HEK293 (cell line): ENCODE measurements around the gene RGS19.
A peak's percentile ranks its signal among the peaks of the same experiment; 100 is the strongest.

Experiments
- CTCF ChIA-PET: fragments of 350-600 bp; formaldehyde crosslinking; extraction: SDS; loops from one replicate; lab custom pipeline; 2021; ENCODE audit warnings: antibody characterized with exemption; lab: Yijun Ruan, JAX
- POLR2A ChIA-PET: fragments of 300-600 bp; formaldehyde crosslinking; extraction: SDS; loops from one replicate; lab custom pipeline; 2020; ENCODE audit warnings: antibody characterized with exemption, inconsistent platforms; lab: Yijun Ruan, JAX
- H3K27ac ChIP-seq: fragments of 200-500 bp; sonication (Bioruptor generic); 2 replicates; pipeline ENCODE4 v1.5.1; 2014; ENCODE audit warnings: low read depth, low read length, control low read depth, inconsistent platforms; ENCODE audit errors: extremely low read depth
- H3K36me3 ChIP-seq, 2 experiments: fragments of 200-500 bp in 1 of 2; sonication (Bioruptor generic) in 1 of 2; 1 replicate in 1 of 2; 2 replicates in 1 of 2; pipeline ENCODE4 v1.5.1; 2014 to 2017; ENCODE audit warnings: inconsistent platforms in 2 of 2, low read length in 2 of 2; ENCODE audit not compliant: control insufficient read depth in 2 of 2, insufficient read depth in 1 of 2
- H3K4me1 ChIP-seq: fragments of 200-500 bp; sonication (Bioruptor generic); 2 replicates; pipeline ENCODE4 v1.5.1; 2014; ENCODE audit warnings: mild to moderate bottlenecking, low read length, inconsistent platforms; ENCODE audit not compliant: control insufficient read depth, insufficient read depth
- H3K4me3 ChIP-seq: 2 replicates; pipeline ENCODE4 v1.5.1; 2011; ENCODE audit warnings: low read depth, mild to moderate bottlenecking, control low read depth, low read length, moderate library complexity
- H3K9me3 ChIP-seq: fragments of 200-500 bp; sonication (Bioruptor generic); 2 replicates; pipeline ENCODE4 v1.5.1; 2014; ENCODE audit warnings: low read depth, low read length, inconsistent platforms; ENCODE audit not compliant: control insufficient read depth, insufficient read depth
- BCL6B ChIP-seq: fragments of 450-650 bp; formaldehyde crosslinking; IDR thresholded peaks from 2 replicates; pipeline ENCODE4 v1.5.1; 2017; ENCODE audit warnings: missing biosample characterization, missing genetic modification characterization
- ELK4 ChIP-seq: IDR thresholded peaks from 2 replicates; pipeline ENCODE4 v1.6.1; 2011; ENCODE audit warnings: mild to moderate bottlenecking, low read depth, low read length, borderline replicate concordance
- GLIS2 ChIP-seq: fragments of 450-650 bp; formaldehyde crosslinking; IDR thresholded peaks from 2 replicates; pipeline ENCODE4 v1.5.1; 2016; ENCODE audit warnings: missing biosample characterization, missing genetic modification characterization
- HOXA7 ChIP-seq: sonication (generic); formaldehyde crosslinking; IDR thresholded peaks from 2 replicates; pipeline ENCODE4 v1.8.1; 2022; ENCODE audit warnings: missing genetic modification reagents, borderline replicate concordance
- KLF10 ChIP-seq: fragments of 450-650 bp; IDR thresholded peaks from 2 replicates; pipeline ENCODE4 v1.5.1; 2018; ENCODE audit warnings: missing biosample characterization, mild to moderate bottlenecking, missing genetic modification characterization
- KLF8 ChIP-seq: fragments of 450-650 bp; formaldehyde crosslinking; IDR thresholded peaks from 2 replicates; pipeline ENCODE4 v1.5.1; 2016; ENCODE audit warnings: missing biosample characterization, missing genetic modification characterization
- KLF9 ChIP-seq: fragments of 450-650 bp; formaldehyde crosslinking; IDR thresholded peaks from 2 replicates; pipeline ENCODE4 v1.5.1; 2016; ENCODE audit warnings: missing biosample characterization, missing genetic modification characterization, low read depth
- SP2 ChIP-seq: fragments of 450-650 bp; formaldehyde crosslinking; IDR thresholded peaks from 2 replicates; pipeline ENCODE4 v1.5.1; 2016; ENCODE audit warnings: missing biosample characterization, missing genetic modification characterization
- SP7 ChIP-seq: fragments of 450-650 bp; formaldehyde crosslinking; IDR thresholded peaks from 2 replicates; pipeline ENCODE4 v1.5.1; 2016; ENCODE audit warnings: missing biosample characterization, missing genetic modification characterization
- TRIM28 ChIP-seq: IDR thresholded peaks from 2 replicates; pipeline ENCODE4 v1.6.1; 2011; ENCODE audit warnings: low read length, control low read depth, borderline replicate concordance
- WT1 ChIP-seq: fragments of 450-650 bp; formaldehyde crosslinking; IDR thresholded peaks from 2 replicates; pipeline ENCODE4 v1.5.1; 2016; ENCODE audit warnings: missing biosample characterization, missing genetic modification characterization
- ZBTB10 ChIP-seq: fragments of 450-650 bp; formaldehyde crosslinking; IDR thresholded peaks from 2 replicates; pipeline ENCODE4 v1.5.1; 2016; ENCODE audit warnings: missing biosample characterization, missing genetic modification characterization
- ZBTB20 ChIP-seq: fragments of 450-650 bp; formaldehyde crosslinking; IDR thresholded peaks from 2 replicates; pipeline ENCODE4 v1.5.1; 2016; ENCODE audit warnings: missing biosample characterization, missing genetic modification characterization
- ZEB2 ChIP-seq: fragments of 450-650 bp; formaldehyde crosslinking; IDR thresholded peaks from 2 replicates; pipeline ENCODE4 v1.5.1; 2016; ENCODE audit warnings: missing biosample characterization, missing genetic modification characterization
- ZFP37 ChIP-seq: fragments of 450-650 bp; formaldehyde crosslinking; IDR thresholded peaks from 2 replicates; pipeline ENCODE4 v1.5.1; 2016; ENCODE audit warnings: missing biosample characterization, missing genetic modification characterization
- ZFP69B ChIP-seq: fragments of 450-650 bp; formaldehyde crosslinking; IDR thresholded peaks from 2 replicates; pipeline ENCODE4 v1.5.1; 2016; ENCODE audit warnings: missing biosample characterization, missing genetic modification characterization
- ZNF23 ChIP-seq: fragments of 450-650 bp; formaldehyde crosslinking; IDR thresholded peaks from 2 replicates; pipeline ENCODE4 v1.5.1; 2016; ENCODE audit warnings: missing biosample characterization, missing genetic modification characterization, borderline replicate concordance
- ZNF24 ChIP-seq: fragments of 450-650 bp; formaldehyde crosslinking; IDR thresholded peaks from 2 replicates; pipeline ENCODE4 v1.5.1; 2016; ENCODE audit warnings: missing biosample characterization, missing genetic modification characterization
- ZNF366 ChIP-seq: fragments of 450-650 bp; formaldehyde crosslinking; conservative IDR thresholded peaks from 2 replicates; pipeline ENCODE4 v1.5.1; 2016; ENCODE audit warnings: missing biosample characterization, missing genetic modification characterization
- ZNF404 ChIP-seq: fragments of 450-650 bp; formaldehyde crosslinking; IDR thresholded peaks from 2 replicates; pipeline ENCODE4 v1.5.1; 2017; ENCODE audit warnings: missing biosample characterization, missing genetic modification characterization
- ZNF433 ChIP-seq: fragments of 450-650 bp; formaldehyde crosslinking; IDR thresholded peaks from 2 replicates; pipeline ENCODE4 v1.5.1; 2016; ENCODE audit warnings: missing biosample characterization, missing genetic modification characterization, low read depth
- ZNF501 ChIP-seq: fragments of 450-650 bp; formaldehyde crosslinking; IDR thresholded peaks from 2 replicates; pipeline ENCODE4 v1.5.1; 2016; ENCODE audit warnings: missing biosample characterization, missing genetic modification characterization
- ZNF561 ChIP-seq: fragments of 450-650 bp; IDR thresholded peaks from 2 replicates; pipeline ENCODE4 v1.5.1; 2018; ENCODE audit warnings: missing biosample characterization, missing genetic modification characterization, borderline replicate concordance
- ZNF707 ChIP-seq: fragments of 450-650 bp; formaldehyde crosslinking; IDR thresholded peaks from 2 replicates; pipeline ENCODE4 v1.5.1; 2016; ENCODE audit warnings: missing biosample characterization, missing genetic modification characterization
- ZNF747 ChIP-seq: fragments of 450-650 bp; formaldehyde crosslinking; IDR thresholded peaks from 2 replicates; pipeline ENCODE4 v1.5.1; 2016; ENCODE audit warnings: missing biosample characterization, missing genetic modification characterization
- ZSCAN30 ChIP-seq: fragments of 450-650 bp; IDR thresholded peaks from 2 replicates; pipeline ENCODE4 v1.5.1; 2018; ENCODE audit warnings: missing biosample characterization, mild to moderate bottlenecking, missing genetic modification characterization, moderate library complexity
- TF ChIP-seq, protein P1 (sequence below): fragments of 450-650 bp; formaldehyde crosslinking; IDR thresholded peaks from 2 replicates; pipeline ENCODE4 v1.5.1; 2016; ENCODE audit warnings: missing biosample characterization, missing genetic modification characterization
- TF ChIP-seq, protein P2 (sequence below): fragments of 450-650 bp; formaldehyde crosslinking; IDR thresholded peaks from 2 replicates; pipeline ENCODE4 v1.5.1; 2017; ENCODE audit warnings: missing biosample characterization, missing genetic modification characterization
- TF ChIP-seq, protein P3 (sequence below): fragments of 450-650 bp; formaldehyde crosslinking; IDR thresholded peaks from 2 replicates; pipeline ENCODE4 v1.5.1; 2016; ENCODE audit warnings: missing biosample characterization, missing genetic modification characterization

The RGS19 gene

DNA sequence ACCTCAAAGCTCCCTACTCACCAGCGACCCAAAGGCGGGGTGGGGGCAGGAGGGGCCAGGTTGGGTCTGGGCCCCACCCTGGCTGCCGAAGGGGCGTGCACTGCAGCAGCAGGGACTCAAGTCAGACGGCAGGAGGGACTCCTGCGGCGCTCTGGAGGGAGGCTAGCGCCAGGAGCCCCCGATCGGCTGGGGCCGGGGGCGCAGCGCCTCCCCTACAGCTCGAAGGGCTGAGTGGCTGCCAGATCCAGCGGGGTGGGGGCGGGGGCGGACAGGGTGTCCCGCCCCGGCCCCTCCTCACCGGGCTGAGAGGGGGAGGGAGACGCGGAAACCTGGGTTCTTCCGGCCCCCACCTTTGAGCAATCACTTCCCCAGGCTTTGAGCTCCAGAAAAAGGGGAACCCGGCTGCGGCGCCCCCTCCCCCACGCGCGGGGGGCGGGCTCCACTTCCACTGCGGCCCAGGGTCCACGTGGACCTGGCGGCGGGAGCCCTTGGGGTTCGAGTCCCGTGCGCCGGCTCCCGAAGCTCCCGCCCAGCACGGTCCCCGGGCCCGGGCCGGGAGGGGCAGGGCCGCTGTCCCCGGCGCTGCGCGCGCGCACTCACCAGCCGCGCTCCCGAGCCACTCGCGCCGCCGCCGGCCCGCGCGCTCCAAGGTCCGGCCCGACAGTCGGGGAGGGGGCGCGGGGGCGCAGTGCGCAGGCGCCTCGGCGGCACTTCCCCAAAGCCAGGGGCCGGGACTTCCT is at the start of gene RGS19:
Gene RGS19 (minus strand): TSS at position 246 of the 740 bp plus-strand sequence. CDS start 2,632 bp downstream, outside the sequence.
- no peaks in the 10 kb centered on the region for H3K9me3 ChIP-seq
- H3K4me3 ChIP-seq, result peak within 1 kb of the TSS; percentile 51
- H3K36me3 ChIP-seq, result peaks cover 0 to 3% of the 10 kb centered on the region in 2 experiments; a peak in 1 of 3 replicates
- peaks cover 10% of the 10 kb centered on the region for H3K4me1 ChIP-seq
- ChIA-PET POLR2A (interaction anchor here (0.6 to 1.8 kb wide), 2 partner anchors 17 to 20 kb away, joined by 3 to 6 read pairs; partner anchors contain the start of gene TCEA2), CTCF (interaction anchor here (0.6 to 1.2 kb wide), 7 partner anchors 10 to 197 kb away, joined by 3 read pairs; no protein-coding TSS in a partner anchor)
- peak within 1 kb of the TSS; percentile 68; the same call in 1 of the 2 replicates for H3K27ac ChIP-seq
- no peak for TF ChIP-seq ZNF501 (tag by site-specific recombination)
- TF ChIP-seq ZBTB20, result peak; percentile 26; the same call in 1 of the 2 replicates
- TF ChIP-seq ZFP69B (tag by site-specific recombination), result peak; percentile 89
- TF ChIP-seq KLF10 (tag by site-specific recombination), result 0 out of 2 replicates have a peak, but pooled peaks have one; percentile 33
- TF ChIP-seq ZSCAN30 (tag by site-specific recombination), result peak; percentile 39; the same call in 1 of the 2 replicates
- TF ChIP-seq, protein P1, sequence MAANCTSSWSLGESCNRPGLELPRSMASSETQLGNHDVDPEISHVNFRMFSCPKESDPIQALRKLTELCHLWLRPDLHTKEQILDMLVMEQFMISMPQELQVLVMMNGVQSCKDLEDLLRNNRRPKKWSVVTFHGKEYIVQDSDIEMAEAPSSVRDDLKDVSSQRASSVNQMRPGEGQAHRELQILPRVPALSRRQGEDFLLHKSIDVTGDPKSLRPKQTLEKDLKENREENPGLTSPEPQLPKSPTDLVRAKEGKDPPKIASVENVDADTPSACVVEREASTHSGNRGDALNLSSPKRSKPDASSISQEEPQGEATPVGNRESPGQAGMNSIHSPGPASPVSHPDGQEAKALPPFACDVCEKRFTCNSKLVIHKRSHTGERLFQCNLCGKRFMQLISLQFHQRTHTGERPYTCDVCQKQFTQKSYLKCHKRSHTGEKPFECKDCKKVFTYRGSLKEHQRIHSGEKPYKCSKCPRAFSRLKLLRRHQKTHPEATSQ (tag by site-specific recombination), result 0 out of 2 replicates have a peak, but pooled peaks have one; percentile 47
- TF ChIP-seq, protein P2, sequence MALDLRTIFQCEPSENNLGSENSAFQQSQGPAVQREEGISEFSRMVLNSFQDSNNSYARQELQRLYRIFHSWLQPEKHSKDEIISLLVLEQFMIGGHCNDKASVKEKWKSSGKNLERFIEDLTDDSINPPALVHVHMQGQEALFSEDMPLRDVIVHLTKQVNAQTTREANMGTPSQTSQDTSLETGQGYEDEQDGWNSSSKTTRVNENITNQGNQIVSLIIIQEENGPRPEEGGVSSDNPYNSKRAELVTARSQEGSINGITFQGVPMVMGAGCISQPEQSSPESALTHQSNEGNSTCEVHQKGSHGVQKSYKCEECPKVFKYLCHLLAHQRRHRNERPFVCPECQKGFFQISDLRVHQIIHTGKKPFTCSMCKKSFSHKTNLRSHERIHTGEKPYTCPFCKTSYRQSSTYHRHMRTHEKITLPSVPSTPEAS (tag by site-specific recombination), result no peak
- no peak for TF ChIP-seq BCL6B (tag by site-specific recombination)
- TF ChIP-seq SP2, result peak; percentile 83
- peak; percentile 85 for TF ChIP-seq KLF8
- TF ChIP-seq ZNF404 (tag by site-specific recombination), result no peak
- no peak for TF ChIP-seq ELK4
- 0 out of 2 replicates have a peak, but pooled peaks have one; percentile 39 for TF ChIP-seq SP7 (tag by site-specific recombination)
- TF ChIP-seq, protein P3, sequence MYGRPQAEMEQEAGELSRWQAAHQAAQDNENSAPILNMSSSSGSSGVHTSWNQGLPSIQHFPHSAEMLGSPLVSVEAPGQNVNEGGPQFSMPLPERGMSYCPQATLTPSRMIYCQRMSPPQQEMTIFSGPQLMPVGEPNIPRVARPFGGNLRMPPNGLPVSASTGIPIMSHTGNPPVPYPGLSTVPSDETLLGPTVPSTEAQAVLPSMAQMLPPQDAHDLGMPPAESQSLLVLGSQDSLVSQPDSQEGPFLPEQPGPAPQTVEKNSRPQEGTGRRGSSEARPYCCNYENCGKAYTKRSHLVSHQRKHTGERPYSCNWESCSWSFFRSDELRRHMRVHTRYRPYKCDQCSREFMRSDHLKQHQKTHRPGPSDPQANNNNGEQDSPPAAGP, result peak; percentile 96
- TF ChIP-seq ZNF23 (tag by site-specific recombination), result no peak
- peak; percentile 52; the same call in 1 of the 2 replicates for TF ChIP-seq ZEB2
- TF ChIP-seq TRIM28, result no peak
- TF ChIP-seq ZNF561 (tag by site-specific recombination), result peak; percentile 66; the same call in 1 of the 2 replicates
- no peak for TF ChIP-seq ZNF707 (tag by site-specific recombination)
- TF ChIP-seq ZNF433 (tag by site-specific recombination), result no peak
- TF ChIP-seq WT1 (tag by site-specific recombination), result no peak
- TF ChIP-seq ZNF366 (tag by site-specific recombination), result no peak
- TF ChIP-seq HOXA7 (CRISPR knock-in tag), result no peak
- TF ChIP-seq ZNF747 (tag by site-specific recombination), result no peak
- no peak for TF ChIP-seq ZNF24
- TF ChIP-seq GLIS2 (tag by site-specific recombination), result peak; percentile 81
- peak; percentile 69 for TF ChIP-seq KLF9 (tag by site-specific recombination)
- peak; percentile 90 for TF ChIP-seq ZBTB10 (tag by site-specific recombination)
- TF ChIP-seq ZFP37 (tag by site-specific recombination), result no peak
